H1 (cell line): ENCODE results near the gene SRRM4. TPM values are rescaled to one million over a fixed set of nuclear protein-coding genes. Genes with fewer than 3 reads are reported as not detected.

Experiments used
- BCL11A ChIP-seq, 2 experiments: IDR thresholded peaks; one replicate each; pipeline ENCODE4 v1.6.1; 2011; ENCODE audit warnings: low read depth in 2 of 2, low read length in 2 of 2, mild to moderate bottlenecking in 2 of 2
- RNF2 ChIP-seq: fragments of 200-900, 300-1000 bp; sonication (generic); IDR thresholded peaks from 2 replicates; pipeline ENCODE4 v1.7.1; 2016; ENCODE audit warnings: borderline replicate concordance, low read depth, mild to moderate bottlenecking, antibody characterized with exemption, low read length; ENCODE audit not compliant: poor library complexity, severe bottlenecking; ENCODE audit errors: missing control alignments
- TBP ChIP-seq: IDR thresholded peaks from 2 replicates; pipeline ENCODE4 v1.6.1; 2011; ENCODE audit warnings: low read depth, low read length, improper control_type of control experiment
- polyA plus RNA-seq, 7 experiments: library from polyadenylated mRNA; depleted of rRNA in 3 of 7; stranded (reverse) in 5 of 7; unstranded in 2 of 7; fragments of >200 nt in 5 of 7; fragments of 200-250 nt in 2 of 7; gene quantifications; 1 replicate in 5 of 7; 2 replicates in 1 of 7; 4 replicates in 1 of 7; pipeline versions ENCODE4 v1.2.1 to v1.2.3, GENCODE V29; 2011 to 2013; ENCODE audit warnings: missing spikeins in 2 of 7, mixed read lengths in 2 of 7
- total RNA-seq: library from RNA; stranded (reverse); fragmentation: NEBNext Ultra II Directional; extraction: Animal tissue kit (Norgen Biotek cat#: 25700); gene quantifications from 2 replicates; pipeline ENCODE4 v1.2.1, GENCODE V29; 2021

SRRM4 gene
- total and polyA plus RNA-seq, 2 of the 8 experiments (the other 6 are each of a cell fraction or from before 2014, with no cell fraction given), result 0.53 to 1.1 TPM

DNA sequence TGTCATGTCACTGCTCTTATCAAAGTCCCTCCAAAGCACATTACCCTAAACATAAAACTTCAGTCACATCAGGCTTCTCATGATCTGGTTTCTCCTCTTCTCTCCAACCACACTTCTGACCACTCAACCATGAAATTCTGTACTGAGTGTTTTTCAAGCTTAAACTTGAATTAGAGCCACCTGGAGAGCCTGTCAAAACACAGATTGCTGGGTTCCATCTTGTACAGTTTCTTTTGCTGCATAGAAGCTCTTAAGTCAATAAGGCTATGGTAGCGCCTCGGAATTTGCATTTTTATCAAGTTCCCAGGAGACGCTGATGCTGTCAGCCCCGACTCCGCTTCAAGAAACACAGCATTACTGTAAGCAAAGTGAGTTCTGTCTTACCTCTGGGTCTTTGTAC, 16.4 kb upstream of the SRRM4 start (continued):
- no peak for TF ChIP-seq BCL11A (IDR thresholded peaks at IDR 0.05; ENCODE audit: low read depth in 2 of 2, low read length in 2 of 2)
- no peak for TF ChIP-seq TBP
- no peak for TF ChIP-seq RNF2
